Trophoblast cell (in vitro differentiated cells and primary cell): Measurements from ENCODE around the gene ZBTB9.
A peak's percentile ranks its signal among the peaks of the same experiment; 100 is the strongest.

Source experiments
- DNase-seq, 2 donors: peaks; one replicate each; pipeline ENCODE4 v3.0.0-alpha.2; 2016
- H2AFZ ChIP-seq: 2 replicates; pipeline ENCODE4 v1.6.1; 2013; ENCODE audit warnings: low read length, moderate library complexity, mild to moderate bottlenecking; ENCODE audit not compliant: insufficient read depth, poor library complexity
- H2AK5ac ChIP-seq: 2 replicates; pipeline ENCODE4 v1.6.1; 2013; ENCODE audit warnings: mild to moderate bottlenecking, low read length
- H2BK120ac ChIP-seq: 2 replicates; pipeline ENCODE4 v1.6.1; 2013; ENCODE audit warnings: low read length, mild to moderate bottlenecking, moderate library complexity; ENCODE audit not compliant: insufficient read depth, poor library complexity
- H2BK12ac ChIP-seq: 2 replicates; pipeline ENCODE4 v1.6.1; 2013; ENCODE audit warnings: mild to moderate bottlenecking, low read length, moderate library complexity
- H2BK5ac ChIP-seq: 2 replicates; pipeline ENCODE4 v1.6.1; 2013; ENCODE audit warnings: low read length, low read depth, moderate library complexity, mild to moderate bottlenecking; ENCODE audit not compliant: poor library complexity
- H3K14ac ChIP-seq: 2 replicates; pipeline ENCODE4 v1.6.1; 2013; ENCODE audit warnings: mild to moderate bottlenecking, low read length
- H3K18ac ChIP-seq: 2 replicates; pipeline ENCODE4 v1.6.1; 2013; ENCODE audit warnings: mild to moderate bottlenecking, low read length
- H3K23ac ChIP-seq: 2 replicates; pipeline ENCODE4 v1.6.1; 2013; ENCODE audit warnings: low read length
- H3K27ac ChIP-seq: 2 replicates; pipeline ENCODE4 v1.5.1; 2013; ENCODE audit warnings: low read depth, mild to moderate bottlenecking, inconsistent platforms, low read length, moderate library complexity
- H3K27me3 ChIP-seq: 2 replicates; pipeline ENCODE4 v1.6.1; 2013; ENCODE audit warnings: inconsistent platforms, mild to moderate bottlenecking, low read length, moderate library complexity; ENCODE audit not compliant: insufficient read depth
- H3K36me3 ChIP-seq, 2 experiments: 1 replicate in 1 of 2; 2 replicates in 1 of 2; pipeline ENCODE4 v1.6.1; 2013; ENCODE audit warnings: low read length in 2 of 2, mild to moderate bottlenecking in 2 of 2, moderate library complexity in 1 of 2; ENCODE audit not compliant: insufficient read depth in 2 of 2, control insufficient read depth in 1 of 2
- H3K4ac ChIP-seq: 2 replicates; pipeline ENCODE4 v1.6.1; 2013; ENCODE audit warnings: low read depth, mild to moderate bottlenecking, low read length, moderate library complexity
- H3K4me1 ChIP-seq, 2 experiments: 1 replicate in 1 of 2; 2 replicates in 1 of 2; pipeline ENCODE4 v1.6.1; 2013; ENCODE audit warnings: low read length in 2 of 2, mild to moderate bottlenecking in 2 of 2, moderate library complexity in 1 of 2; ENCODE audit not compliant: insufficient read depth in 2 of 2, control insufficient read depth in 1 of 2
- H3K4me2 ChIP-seq: 2 replicates; pipeline ENCODE4 v1.6.1; 2013; ENCODE audit warnings: inconsistent platforms, mild to moderate bottlenecking, low read length, moderate library complexity
- H3K4me3 ChIP-seq: 2 replicates; pipeline ENCODE4 v1.5.1; 2013; ENCODE audit warnings: mild to moderate bottlenecking, low read depth, low read length, inconsistent platforms
- H3K79me1 ChIP-seq: one replicate; pipeline ENCODE4 v1.6.1; 2013; ENCODE audit warnings: low read length
- H3K79me2 ChIP-seq: 2 replicates; pipeline ENCODE4 v1.6.1; 2013; ENCODE audit warnings: low read length, mild to moderate bottlenecking; ENCODE audit not compliant: control insufficient read depth, insufficient read depth, poor library complexity
- H3K9ac ChIP-seq: 2 replicates; pipeline ENCODE4 v1.6.1; 2013; ENCODE audit warnings: mild to moderate bottlenecking, low read length
- H3K9me3 ChIP-seq: 2 replicates; pipeline ENCODE4 v1.6.1; 2013; ENCODE audit warnings: low read depth, mild to moderate bottlenecking, control low read depth, inconsistent platforms, low read length; ENCODE audit not compliant: insufficient read depth
- H4K12ac ChIP-seq: 2 replicates; pipeline ENCODE4 v1.6.1; 2013; ENCODE audit warnings: low read depth, mild to moderate bottlenecking, low read length, moderate library complexity
- H4K8ac ChIP-seq: 2 replicates; pipeline ENCODE4 v1.6.1; 2013; ENCODE audit warnings: low read depth, mild to moderate bottlenecking, low read length, moderate library complexity
- H4K91ac ChIP-seq: one replicate; pipeline ENCODE4 v1.6.1; 2013; ENCODE audit warnings: low read depth, mild to moderate bottlenecking, low read length, moderate library complexity
- whole genome bisulfite sequencing: extraction: QIAGEN DNeasy Blood & Tissue Kit; methylation state at CpG from one replicate; pipeline ENCODE4 v1.1.7; 2013; ENCODE audit warnings: missing lambda C conversion rate; ENCODE audit not compliant: insufficient read length, insufficient coverage; ENCODE audit errors: extremely low coverage; 5-methylcytosine and 5-hydroxymethylcytosine counted together

The ZBTB9 gene

GRCh38 chr6:33451606-33452005, 2.8 kb upstream of the ZBTB9 start:
- Histone ChIP-seq H3K4me3 (no peak overlapping the region), H3K23ac (no peak overlapping the region), H2BK120ac (no peak overlapping the region), H4K91ac (no peak overlapping the region), H3K4ac (no peak overlapping the region), H3K27me3 (no peaks in the 10 kb centered on the region), H4K8ac (no peak overlapping the region), H2AK5ac (no peak overlapping the region), H3K9me3 (no peaks in the 10 kb centered on the region), H2BK12ac (no peak overlapping the region), H3K4me2 (no peak overlapping the region), H3K79me2 (peaks cover 4% of the 10 kb centered on the region), H3K14ac (no peak overlapping the region), H3K36me3 (peaks cover 40 to 43% of the 10 kb centered on the region in 2 experiments), H2BK5ac (no peak overlapping the region), H3K9ac (no peak overlapping the region), H2AFZ (no peak overlapping the region), H3K79me1 (peaks cover 3% of the 10 kb centered on the region), H3K4me1 (peaks cover 4 to 7% of the 10 kb centered on the region in 2 experiments), H3K18ac (no peak overlapping the region), H4K12ac (no peak overlapping the region), H3K27ac (no peak overlapping the region)
- DNase-seq = no peak
- WGBS = no CpG with 5 or more reads among the region's 15 CpGs

- Histone ChIP-seq H3K9me3 (no peaks in the 10 kb centered on the region), H3K9ac (no peak overlapping the region), H3K14ac (no peak overlapping the region), H2BK120ac (no peak overlapping the region), H2AK5ac (no peak overlapping the region), H2BK12ac (no peak overlapping the region), H3K23ac (no peak overlapping the region), H3K4me2 (no peak overlapping the region), H4K91ac (no peak overlapping the region), H2AFZ (no peak overlapping the region), H4K12ac (no peak overlapping the region), H3K4me1 (peaks cover 4 to 7% of the 10 kb centered on the region in 2 experiments), H2BK5ac (no peak overlapping the region), H3K18ac (no peak overlapping the region), H3K36me3 (peaks cover 35 to 36% of the 10 kb centered on the region in 2 experiments), H3K79me2 (peaks cover 4% of the 10 kb centered on the region), H4K8ac (no peak overlapping the region), H3K27me3 (no peaks in the 10 kb centered on the region), H3K4ac (no peak overlapping the region), H3K27ac (no peak overlapping the region), H3K4me3 (no peak overlapping the region), H3K79me1 (peaks cover 3% of the 10 kb centered on the region)
- no peak for DNase-seq
- no CpG with 5 or more reads among the region's 4 CpGs for WGBS
Observed at GRCh38 chr6:33452496-33452895, 1.9 kb upstream of the ZBTB9 start.

GRCh38 chr6:33453393-33454008, 875 bp upstream of the ZBTB9 start:
- Histone ChIP-seq H3K4me3 (no peak overlapping the region), H3K79me2 (peaks cover 4% of the 10 kb centered on the region), H3K36me3 (peaks cover 25 to 26% of the 10 kb centered on the region in 2 experiments), H3K9ac (no peak overlapping the region), H4K91ac (no peak overlapping the region), H2AFZ (no peak overlapping the region), H3K79me1 (peaks cover 3% of the 10 kb centered on the region), H2BK5ac (no peak overlapping the region), H2AK5ac (no peak overlapping the region), H3K27ac (no peak overlapping the region), H3K4me2 (peak overlapping the region; percentile 97), H3K23ac (no peak overlapping the region), H3K27me3 (no peaks in the 10 kb centered on the region), H3K9me3 (no peaks in the 10 kb centered on the region), H3K14ac (no peak overlapping the region), H4K12ac (no peak overlapping the region), H2BK120ac (no peak overlapping the region), H2BK12ac (no peak overlapping the region), H4K8ac (no peak overlapping the region), H3K4me1 (peaks cover 4 to 7% of the 10 kb centered on the region in 2 experiments), H3K4ac (no peak overlapping the region), H3K18ac (no peak overlapping the region)
- peak in 1 of 2 donors; percentile 4 for DNase-seq
- WGBS = no CpG with 5 or more reads among the region's 12 CpGs

GRCh38 chr6:33455051-33455450, 675 bp downstream of the ZBTB9 start:
- DNase-seq = no peak
- peak overlapping the region; percentile 68 for H3K4me2 ChIP-seq
- no peak overlapping the region for H2BK120ac ChIP-seq

More at GRCh38 chr6:33455051-33455450, 675 bp downstream of the ZBTB9 start:
- no peak overlapping the region for H3K14ac ChIP-seq
- no peak overlapping the region for H2BK5ac ChIP-seq
- H3K18ac ChIP-seq = no peak overlapping the region
- no peak overlapping the region for H2AFZ ChIP-seq
- no peak overlapping the region for H4K91ac ChIP-seq
- WGBS = no CpG with 5 or more reads among the region's 16 CpGs
- no peak overlapping the region for H2BK12ac ChIP-seq
- H3K23ac ChIP-seq = no peak overlapping the region
- H4K12ac ChIP-seq = no peak overlapping the region
- peaks cover 4% of the 10 kb centered on the region for H3K79me2 ChIP-seq
- no peak overlapping the region for H2AK5ac ChIP-seq
- peaks cover 16 to 17% of the 10 kb centered on the region in 2 experiments for H3K36me3 ChIP-seq
- H4K8ac ChIP-seq = peak overlapping the region; percentile 68
- peaks cover 3% of the 10 kb centered on the region for H3K79me1 ChIP-seq
- peak overlapping the region; percentile 14 for H3K4ac ChIP-seq
- no peak overlapping the region for H3K9ac ChIP-seq
- H3K4me3 ChIP-seq = peak overlapping the region; percentile 89
- no peaks in the 10 kb centered on the region for H3K9me3 ChIP-seq
- H3K27ac ChIP-seq = no peak overlapping the region
- no peaks in the 10 kb centered on the region for H3K27me3 ChIP-seq
- H3K4me1 ChIP-seq = peaks cover 4 to 7% of the 10 kb centered on the region in 2 experiments
